ENCODE data around the gene CMIP. TPM values are rescaled to one million over a fixed set of nuclear protein-coding genes. Genes with fewer than 3 reads are reported as not detected.

The CMIP gene
- total and polyA plus RNA-seq, 10 of the 15 experiments (the other 5 are each of a cell fraction or from before 2014, with no cell fraction given), result 1.2 to 43.2 (median 4.4) TPM

- TF ChIP-seq SUPT20H (IDR thresholded peaks at IDR 0.05; ENCODE audit: borderline replicate concordance, control insufficient read depth, low read depth, low read length) (no peak), ZNF207 (IDR thresholded peaks at IDR 0.05; ENCODE audit: borderline replicate concordance) (no peak)
- FAIRE-seq (no peak), ATAC-seq (no peak), DNase-seq (ENCODE audit: low read depth, low spot score) (no peak)
- in situ Hi-C loops (cut with MboI) (no loop called here), intact Hi-C loops (cut with micrococcal nuclease; ENCODE audit: unreplicated experiment) (no loop called here)
- CTCF ChIA-PET, result interaction anchor here (0.6 kb wide), 2 partner anchors 106 to 158 kb away, joined by 3 read pairs; no protein-coding TSS in a partner anchor
- no peaks in the 10 kb centered on the region for H3K9me3 ChIP-seq (replicated peaks; ENCODE audit: control insufficient read depth, insufficient read depth, low read length)
- WGBS (ENCODE audit: insufficient coverage, insufficient replicate concordance, low lambda C conversion rate, missing lambda C conversion rate), result 82% methylated on average over 9 of the region's 9 CpGs
- no peaks in the 10 kb centered on the region for H3K4me1 ChIP-seq (ENCODE audit: control insufficient read depth, insufficient read depth, low read length)
- H3K27ac ChIP-seq (ENCODE audit: control insufficient read depth, insufficient read depth), result no peak overlapping the region
- no peaks in the 10 kb centered on the region for H3K27me3 ChIP-seq (replicated peaks in 1 of 2; ENCODE audit: control insufficient read depth in 2 of 2, insufficient read depth in 2 of 2, low read length in 1 of 2)
- H2AFZ ChIP-seq (ENCODE audit: control insufficient read depth, low read depth, low read length), result no peak overlapping the region
- H3K36me3 ChIP-seq (ENCODE audit: control insufficient read depth in 2 of 2, insufficient read depth in 2 of 2, low read length in 1 of 2), result no peaks in the 10 kb centered on the region
- H3K9ac ChIP-seq (ENCODE audit: control insufficient read depth, insufficient read depth, low read length), result no peak overlapping the region
- no TSS peak for BruUV-seq (replicated peaks)
- SMC1A ChIA-PET (ENCODE audit: uncharacterized antibody, unreplicated experiment), result no interaction called here
- no peak overlapping the region for H3K4me2 ChIP-seq (ENCODE audit: control insufficient read depth, insufficient read depth)
- no peaks in the 10 kb centered on the region for H4K20me1 ChIP-seq (ENCODE audit: control insufficient read depth, insufficient read depth)
- no peak overlapping the region for H3K4me3 ChIP-seq
- POLR2A ChIA-PET, result interaction anchor here (0.5 kb wide), 1 partner anchor 41 kb away, joined by 5 read pairs; no protein-coding TSS in a partner anchor
- RAD21 ChIA-PET (ENCODE audit: unreplicated experiment), result no interaction called here
- no peaks in the 10 kb centered on the region for H3K79me2 ChIP-seq (ENCODE audit: control insufficient read depth, insufficient read depth, low read length)
Measured at GRCh38 chr16:81578636-81579413, 134.2 kb downstream of the CMIP start.

- POLR2A ChIA-PET, result no interaction called here
- TF ChIP-seq REST (IDR thresholded peaks at IDR 0.05; ENCODE audit: low read depth, low read length) (no peak), ZNF207 (IDR thresholded peaks at IDR 0.05; ENCODE audit: borderline replicate concordance) (no peak), ZNF384 (IDR thresholded peaks at IDR 0.05; ENCODE audit: borderline replicate concordance, low read depth, low read length) (no peak), RFX5 (IDR thresholded peaks at IDR 0.05; ENCODE audit: low read depth, low read length) (no peak), SMARCA5 (IDR thresholded peaks at IDR 0.05) (no peak), HDGF (IDR thresholded peaks at IDR 0.05) (no peak), SIX5 (IDR thresholded peaks at IDR 0.05; ENCODE audit: low read depth, low read length, severe bottlenecking) (no peak), USF2 (IDR thresholded peaks at IDR 0.05; ENCODE audit: borderline replicate concordance, low read depth, low read length) (no peak)
Measured at GRCh38 chr16:81581107-81581506, 136.5 kb downstream of the CMIP start.

More at GRCh38 chr16:81581107-81581506, 136.5 kb downstream of the CMIP start:
- no peak for DNase-seq (ENCODE audit: low read depth, low spot score)
- in situ Hi-C loops (cut with MboI), result no loop called here
- BruUV-seq (replicated peaks), result no TSS peak
- no peak overlapping the region for H3K9ac ChIP-seq (ENCODE audit: control insufficient read depth, insufficient read depth, low read length)
- H3K4me1 ChIP-seq (ENCODE audit: control insufficient read depth, insufficient read depth, low read length), result no peaks in the 10 kb centered on the region
- ChIA-PET CTCF (interaction anchor here (0.5 to 0.7 kb wide), 2 partner anchors 177 to 181 kb away, joined by 3 read pairs; no protein-coding TSS in a partner anchor), RAD21 (ENCODE audit: unreplicated experiment) (no interaction called here), SMC1A (ENCODE audit: uncharacterized antibody, unreplicated experiment) (no interaction called here)
- H2AFZ ChIP-seq (ENCODE audit: control insufficient read depth, low read depth, low read length), result no peak overlapping the region
- intact Hi-C loops (cut with micrococcal nuclease; ENCODE audit: unreplicated experiment), result no loop called here
- H3K27ac ChIP-seq (ENCODE audit: control insufficient read depth, insufficient read depth), result no peak overlapping the region
- 78% methylated on average over 12 of the region's 12 CpGs for WGBS (ENCODE audit: insufficient coverage, insufficient replicate concordance, low lambda C conversion rate, missing lambda C conversion rate)
- no peaks in the 10 kb centered on the region for H3K9me3 ChIP-seq (replicated peaks; ENCODE audit: control insufficient read depth, insufficient read depth, low read length)
- ATAC-seq, result no peak
- H3K27me3 ChIP-seq (replicated peaks in 1 of 2; ENCODE audit: control insufficient read depth in 2 of 2, insufficient read depth in 2 of 2, low read length in 1 of 2), result no peaks in the 10 kb centered on the region
- H3K4me2 ChIP-seq (ENCODE audit: control insufficient read depth, insufficient read depth), result no peak overlapping the region
- no peaks in the 10 kb centered on the region for H3K36me3 ChIP-seq (ENCODE audit: control insufficient read depth in 2 of 2, insufficient read depth in 2 of 2, low read length in 1 of 2)
- FAIRE-seq, result no peak
- no peak overlapping the region for H3K4me3 ChIP-seq
- no peaks in the 10 kb centered on the region for H3K79me2 ChIP-seq (ENCODE audit: control insufficient read depth, insufficient read depth, low read length)
- H4K20me1 ChIP-seq (ENCODE audit: control insufficient read depth, insufficient read depth), result no peaks in the 10 kb centered on the region

Data from GM12878 (cell line).